Type B pancreatic cell (in vitro differentiated cells): ENCODE measurements around the gene HSD11B1L. TPM values are rescaled to one million over a fixed set of nuclear protein-coding genes. Genes with fewer than 3 reads are reported as not detected.

Source experiments
- DNase-seq: peaks from one replicate; pipeline ENCODE4 v3.0.0; 2021; ENCODE audit warnings: mixed read lengths; ENCODE audit not compliant: unreplicated experiment; ENCODE audit errors: extremely low spot score
- H3K27ac Mint-ChIP-seq: 2 replicates; pipeline ENCODE4 v1.8.0; 2021; ENCODE audit warnings: mild to moderate bottlenecking, mixed read lengths
- H3K27me3 Mint-ChIP-seq: 2 replicates; pipeline ENCODE4 v1.8.0; 2021; ENCODE audit warnings: mixed read lengths
- H3K36me3 Mint-ChIP-seq: 2 replicates; pipeline ENCODE4 v1.8.0; 2021; ENCODE audit warnings: mixed read lengths
- H3K4me1 Mint-ChIP-seq: one replicate; pipeline ENCODE4 v1.8.0; 2021; ENCODE audit warnings: mixed read lengths; ENCODE audit not compliant: unreplicated experiment
- H3K4me3 Mint-ChIP-seq: 2 replicates; pipeline ENCODE4 v1.8.0; 2021; ENCODE audit warnings: mild to moderate bottlenecking, mixed read lengths
- H3K9me3 Mint-ChIP-seq: 2 replicates; pipeline ENCODE4 v1.8.0; 2021; ENCODE audit warnings: mixed read lengths
- CTCF ChIP-seq: fragments of 200-600 bp; sonication (generic); conservative IDR thresholded peaks from 2 replicates; pipeline ENCODE4 v1.5.0; 2021; ENCODE audit warnings: antibody characterized with exemption, mild to moderate bottlenecking
- total RNA-seq: library from RNA; stranded (reverse); gene quantifications from 2 replicates; pipeline ENCODE4 v1.2.1, GENCODE V29; 2021; ENCODE audit warnings: low replicate concordance

The HSD11B1L gene
- total RNA-seq, 1 donor from 2014 or later: 11.0 TPM

GRCh38 chr19:5696196-5697021, 15.6 kb downstream of the HSD11B1L start:
- H3K27me3 Mint-ChIP-seq: no peaks in the 10 kb centered on the region
- H3K36me3 Mint-ChIP-seq: no peaks in the 10 kb centered on the region
- no peak overlapping the region for H3K27ac Mint-ChIP-seq
- H3K9me3 Mint-ChIP-seq: no peaks in the 10 kb centered on the region
- H3K4me3 Mint-ChIP-seq: no peak overlapping the region
- H3K4me1 Mint-ChIP-seq: no peaks in the 10 kb centered on the region
- DNase-seq: no peak
- TF ChIP-seq CTCF: no peak

- Mint-ChIP-seq H3K27ac (no peak overlapping the region), H3K27me3 (no peaks in the 10 kb centered on the region), H3K4me3 (no peak overlapping the region), H3K9me3 (no peaks in the 10 kb centered on the region), H3K4me1 (no peaks in the 10 kb centered on the region), H3K36me3 (no peaks in the 10 kb centered on the region)
- TF ChIP-seq CTCF: no peak
- no peak for DNase-seq
Observed at GRCh38 chr19:5697022-5697889, 16.4 kb downstream of the HSD11B1L start.

GRCh38 chr19:5697890-5698634, 17.2 kb downstream of the HSD11B1L start:
- DNase-seq: no peak
- Mint-ChIP-seq H3K4me3 (no peak overlapping the region), H3K36me3 (peaks cover under 1% of the 10 kb centered on the region), H3K27ac (no peak overlapping the region), H3K27me3 (no peaks in the 10 kb centered on the region), H3K9me3 (no peaks in the 10 kb centered on the region), H3K4me1 (no peaks in the 10 kb centered on the region)
- no peak for TF ChIP-seq CTCF

GRCh38 chr19:5698635-5699422, 18.0 kb downstream of the HSD11B1L start:
- no peak overlapping the region for H3K27ac Mint-ChIP-seq
- H3K36me3 Mint-ChIP-seq: peaks cover 5% of the 10 kb centered on the region
- no peaks in the 10 kb centered on the region for H3K9me3 Mint-ChIP-seq
- no peak overlapping the region for H3K4me3 Mint-ChIP-seq
- TF ChIP-seq CTCF: no peak
- no peaks in the 10 kb centered on the region for H3K27me3 Mint-ChIP-seq
- no peak for DNase-seq
- no peaks in the 10 kb centered on the region for H3K4me1 Mint-ChIP-seq
